VCaP (cell line): ENCODE results near the gene RNASE8.

Experiments used
- H3K27ac ChIP-seq: fragments of 450-650 bp; 2 replicates; pipeline ENCODE4 v1.5.1; 2017
- TF ChIP-seq, protein P1 (sequence below): fragments of 450-650 bp; conservative IDR thresholded peaks from 2 replicates; pipeline ENCODE4 v1.5.1; 2017; ENCODE audit warnings: mild to moderate bottlenecking, moderate library complexity

Gene RNASE8, protein sequence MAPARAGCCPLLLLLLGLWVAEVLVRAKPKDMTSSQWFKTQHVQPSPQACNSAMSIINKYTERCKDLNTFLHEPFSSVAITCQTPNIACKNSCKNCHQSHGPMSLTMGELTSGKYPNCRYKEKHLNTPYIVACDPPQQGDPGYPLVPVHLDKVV

GRCh38 chr14:21057803-21058675, at the start of gene RNASE8:
Gene RNASE8 (plus strand): TSS chr14:21057822. CDS start chr14:21057893, 71 bp downstream.
- H3K27ac ChIP-seq = no peak within 1 kb of the TSS
- TF ChIP-seq, protein P1, sequence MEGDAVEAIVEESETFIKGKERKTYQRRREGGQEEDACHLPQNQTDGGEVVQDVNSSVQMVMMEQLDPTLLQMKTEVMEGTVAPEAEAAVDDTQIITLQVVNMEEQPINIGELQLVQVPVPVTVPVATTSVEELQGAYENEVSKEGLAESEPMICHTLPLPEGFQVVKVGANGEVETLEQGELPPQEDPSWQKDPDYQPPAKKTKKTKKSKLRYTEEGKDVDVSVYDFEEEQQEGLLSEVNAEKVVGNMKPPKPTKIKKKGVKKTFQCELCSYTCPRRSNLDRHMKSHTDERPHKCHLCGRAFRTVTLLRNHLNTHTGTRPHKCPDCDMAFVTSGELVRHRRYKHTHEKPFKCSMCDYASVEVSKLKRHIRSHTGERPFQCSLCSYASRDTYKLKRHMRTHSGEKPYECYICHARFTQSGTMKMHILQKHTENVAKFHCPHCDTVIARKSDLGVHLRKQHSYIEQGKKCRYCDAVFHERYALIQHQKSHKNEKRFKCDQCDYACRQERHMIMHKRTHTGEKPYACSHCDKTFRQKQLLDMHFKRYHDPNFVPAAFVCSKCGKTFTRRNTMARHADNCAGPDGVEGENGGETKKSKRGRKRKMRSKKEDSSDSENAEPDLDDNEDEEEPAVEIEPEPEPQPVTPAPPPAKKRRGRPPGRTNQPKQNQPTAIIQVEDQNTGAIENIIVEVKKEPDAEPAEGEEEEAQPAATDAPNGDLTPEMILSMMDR = no peak

DNA sequence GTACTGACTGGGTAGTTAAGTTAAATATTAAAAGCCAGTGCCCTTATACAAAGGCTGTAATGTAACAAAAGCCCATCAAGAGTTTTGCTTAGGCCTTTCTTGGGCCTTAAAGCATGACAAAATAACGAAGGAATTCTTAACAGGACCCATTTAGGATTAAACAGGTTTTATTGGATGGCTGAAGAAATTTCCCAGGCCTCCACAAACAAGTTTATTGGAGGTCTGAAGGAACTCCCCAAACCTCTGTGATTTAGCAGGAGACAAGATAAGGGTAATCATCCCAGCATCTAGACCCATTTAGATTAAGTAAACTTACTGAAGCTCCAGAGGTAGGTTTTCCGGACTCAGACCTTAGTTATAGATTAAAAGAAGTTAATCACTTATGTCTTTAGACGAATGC, 47.9 kb upstream of the RNASE8 start:
- H3K27ac ChIP-seq = peak overlapping the region; percentile 75

DNA sequence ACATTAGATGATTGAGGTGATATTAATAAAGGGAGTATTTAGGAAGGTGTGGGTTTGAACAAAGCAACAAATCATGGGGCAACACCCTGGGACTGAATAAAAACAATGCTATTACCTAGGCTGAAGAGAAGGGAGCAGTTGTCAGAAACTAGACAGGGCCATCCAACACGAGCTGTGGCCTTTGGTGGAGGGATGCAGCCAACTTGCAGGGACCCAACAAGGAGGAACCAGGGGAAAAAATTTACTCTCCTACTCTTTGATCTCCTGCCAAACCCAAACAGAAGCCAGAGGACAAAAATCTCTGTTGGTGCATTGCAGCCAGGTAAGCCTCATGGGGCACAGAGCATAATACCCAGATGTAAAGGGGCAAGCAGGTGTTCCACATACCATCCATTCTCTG, 46.5 kb upstream of the RNASE8 start:
- TF ChIP-seq, protein P1 = no peak
- H3K27ac ChIP-seq = peak overlapping the region; percentile 75; the same call in 1 of the 2 replicates

GRCh38 chr14:21014761-21015190, 42.8 kb upstream of the RNASE8 start:
- TF ChIP-seq, protein P1 = peak; percentile 94
- H3K27ac ChIP-seq = no peak overlapping the region

DNA sequence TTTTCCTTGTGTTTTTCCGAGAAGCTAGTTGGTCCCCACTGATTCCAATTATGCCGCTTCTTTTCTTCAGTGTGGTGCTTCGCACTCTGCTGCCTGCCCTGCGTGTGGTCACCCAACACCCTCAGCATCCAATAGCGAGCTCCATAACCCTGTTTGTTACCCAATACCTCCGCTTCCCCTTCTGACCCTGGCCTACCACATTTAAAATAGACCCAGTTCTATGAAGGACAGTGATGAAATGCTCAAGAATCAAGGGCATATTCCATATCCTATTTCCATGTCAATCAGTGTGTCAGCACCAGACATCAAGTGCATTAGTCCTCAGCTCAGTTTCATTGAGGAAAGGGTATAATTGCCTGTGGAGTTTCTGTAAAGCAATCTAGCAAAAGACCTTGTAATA, 42.3 kb upstream of the RNASE8 start:
- TF ChIP-seq, protein P1 = no peak
- H3K27ac ChIP-seq = no peak overlapping the region

GRCh38 chr14:21016413-21017190, 41.0 kb upstream of the RNASE8 start:
- no peak overlapping the region for H3K27ac ChIP-seq
- TF ChIP-seq, protein P1 = no peak

GRCh38 chr14:21017528-21018245, 39.9 kb upstream of the RNASE8 start:
- TF ChIP-seq, protein P1 = no peak
- H3K27ac ChIP-seq = no peak overlapping the region
